SU-DHL-6 (cell line): Measurements from ENCODE around the gene PID1.

Experiments
- CTCF ChIP-seq: fragments of 200-600 bp; sonication (generic); IDR thresholded peaks from one replicate; pipeline ENCODE4 v1.5.1; 2017; ENCODE audit warnings: antibody characterized with exemption, mild to moderate bottlenecking, low read length, moderate library complexity; ENCODE audit not compliant: insufficient read depth, poor library complexity, severe bottlenecking
- EZH2phosphoT487 ChIP-seq: fragments of 200-600 bp; sonication (generic), shearing (Covaris generic); conservative IDR thresholded peaks from 2 replicates; pipeline ENCODE4 v1.6.1; 2018; ENCODE audit warnings: mild to moderate bottlenecking, antibody characterized with exemption, low read length, moderate library complexity, mixed read lengths

DNA sequence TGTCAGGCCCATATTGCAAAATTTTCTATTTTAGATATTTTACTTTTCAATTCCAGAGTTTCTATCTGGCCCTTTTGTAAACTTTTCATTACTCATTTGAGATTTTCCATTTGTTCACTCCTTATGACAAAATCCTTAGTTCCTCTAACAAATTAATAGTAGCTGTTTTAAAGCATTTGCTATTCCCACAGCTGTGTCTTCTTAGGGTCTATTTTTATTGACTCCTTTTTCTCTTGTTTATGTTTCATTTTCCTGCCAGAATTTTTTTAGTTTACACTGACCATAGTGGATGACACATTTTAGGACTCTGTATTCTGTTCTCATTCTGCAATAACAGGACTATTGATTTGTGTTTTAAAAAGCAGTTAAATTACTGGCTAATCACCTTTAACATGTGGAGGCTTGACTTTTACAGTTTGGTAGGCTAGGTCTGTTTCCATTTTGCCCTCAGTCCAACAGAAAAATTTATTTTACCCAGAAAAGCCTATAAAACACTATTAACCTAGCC, 30.0 kb downstream of the PID1 start:
- TF ChIP-seq CTCF, result no peak
- no peak for TF ChIP-seq EZH2phosphoT487
